SIG-M5 treated with dmso at 0.1 percent for 504 hours (cell line): Measurements from ENCODE around the gene GCK.

ENCODE experiments used
- DNase-seq: peaks from one replicate; lab custom pipeline; 2025; ENCODE audit not compliant: unreplicated experiment; lab: John Stamatoyannopoulos, UW

The GCK gene

DNA sequence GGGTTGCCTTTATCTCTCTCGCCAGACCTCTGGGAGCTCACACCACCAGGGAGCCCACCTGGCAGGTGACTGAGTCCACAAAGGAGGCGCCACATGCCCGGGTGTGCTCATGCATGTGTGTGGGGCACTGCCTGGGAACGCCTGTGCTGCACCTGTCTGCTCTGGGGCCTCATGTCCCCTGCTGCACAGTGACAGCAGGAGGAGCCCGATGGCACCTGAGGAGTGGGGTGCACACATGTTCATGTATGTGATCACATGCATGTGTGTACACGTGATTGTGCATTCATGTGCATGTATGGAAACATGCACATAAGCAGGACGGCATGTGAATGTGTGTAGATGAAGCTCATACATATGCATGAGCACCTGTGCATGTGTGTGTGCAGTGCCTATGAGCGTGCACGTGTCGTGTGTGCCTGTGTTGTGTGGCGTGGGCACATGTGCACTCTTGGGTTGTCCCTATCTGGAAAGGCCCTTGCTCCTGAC lies 33.6 kb upstream of the GCK start:
- DNase-seq = no peak

DNA sequence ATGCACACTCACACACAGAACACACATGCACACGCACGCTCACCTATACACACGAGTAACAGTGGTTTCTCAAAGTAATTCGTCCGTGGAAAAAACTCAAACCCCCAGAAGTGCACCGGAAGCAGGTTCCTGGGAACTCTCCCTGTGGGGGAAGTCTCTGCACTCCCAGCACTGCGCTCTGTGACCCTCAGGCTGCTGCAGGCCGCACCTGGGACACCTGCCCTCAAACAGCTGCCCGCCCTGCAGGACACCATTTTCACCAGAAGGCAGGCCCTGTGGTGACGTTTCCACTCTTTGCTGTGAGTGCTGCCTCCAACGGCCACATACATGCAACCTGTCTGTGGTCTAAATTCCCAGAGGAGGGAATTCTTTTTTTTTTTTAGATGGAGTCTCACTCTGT lies 32.8 kb upstream of the GCK start:
- DNase-seq = no peak

DNA sequence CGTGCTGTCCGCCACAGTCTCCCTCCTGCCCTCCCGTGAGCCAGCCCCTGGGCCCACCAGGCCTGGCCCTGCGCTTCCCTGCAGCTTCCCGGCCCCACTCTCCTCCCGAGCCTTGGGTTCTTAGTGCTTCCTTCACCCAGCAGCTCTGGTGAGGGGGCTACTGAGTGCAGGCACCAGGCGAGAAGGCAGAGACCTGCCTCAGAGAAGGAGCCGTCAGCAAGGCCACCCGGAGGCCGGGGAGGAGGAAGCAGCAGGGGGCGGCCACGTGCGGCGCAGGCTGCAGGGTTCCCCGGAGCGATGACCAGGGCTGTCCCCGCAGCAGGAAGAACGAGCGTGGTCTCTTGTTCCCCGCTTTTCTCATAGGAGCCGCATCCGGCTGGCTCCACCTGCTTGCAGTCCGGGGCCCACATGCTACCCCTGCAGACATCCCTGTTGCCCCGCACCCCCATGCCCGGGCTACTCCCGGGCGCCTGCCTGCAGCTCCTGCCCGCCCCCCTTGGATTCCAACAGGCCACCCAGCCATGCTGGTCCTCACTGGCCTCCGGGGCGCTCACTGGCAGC lies 32.1 kb upstream of the GCK start:
- DNase-seq = no peak

DNA sequence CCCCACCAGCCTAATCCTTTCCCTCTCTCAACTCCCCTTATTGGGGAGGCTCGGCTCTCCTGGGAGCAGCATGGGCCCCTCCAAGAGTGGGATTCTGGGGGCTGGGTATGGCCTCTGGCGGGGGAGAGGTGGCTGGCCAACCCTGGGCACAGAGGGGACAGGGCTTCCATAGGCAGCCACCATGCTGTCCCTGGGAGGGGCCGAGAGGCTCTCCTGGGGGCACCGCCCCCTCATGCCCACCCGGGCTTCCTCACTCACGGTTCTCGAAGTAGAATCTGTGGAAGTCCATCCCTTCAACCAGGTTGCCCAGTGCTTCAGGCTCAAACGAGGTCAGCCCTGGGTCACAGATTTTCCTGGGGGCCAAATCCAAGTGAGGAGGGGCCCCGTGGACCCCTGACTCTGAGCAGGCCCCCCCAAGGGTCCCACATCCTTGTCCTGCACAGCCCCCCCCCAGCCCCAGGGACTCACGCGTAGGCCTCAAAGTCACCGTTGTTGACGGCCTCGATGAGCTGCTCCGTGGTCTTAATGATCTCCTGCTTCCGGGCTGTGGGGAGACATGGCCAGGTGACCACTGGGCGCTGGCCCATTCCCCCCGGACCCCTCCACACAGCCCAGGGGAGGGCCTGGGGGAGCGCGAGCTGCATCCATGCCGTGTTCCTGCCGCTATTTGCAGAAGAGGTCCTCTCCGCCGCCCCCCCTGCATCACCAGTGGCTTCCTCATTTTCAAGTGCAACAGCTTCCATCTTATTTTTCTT lies 31.3 kb upstream of the GCK start:
- DNase-seq = no peak

DNA sequence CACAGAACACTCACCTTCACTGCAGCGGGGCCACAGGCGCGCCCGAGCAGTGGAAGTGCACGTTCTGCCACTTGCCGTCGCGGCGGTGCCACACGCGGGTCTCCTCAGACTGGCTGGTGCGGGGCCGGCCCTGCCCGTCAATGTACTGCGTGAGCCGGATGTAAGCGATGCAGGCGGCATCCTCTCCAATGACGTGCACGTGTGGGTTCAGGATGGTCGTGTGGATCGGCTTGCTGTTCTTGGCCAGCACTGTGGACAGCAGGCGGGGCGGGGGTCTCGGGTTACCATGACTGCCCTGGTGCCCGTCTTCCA lies 30.8 kb upstream of the GCK start:
- no peak for DNase-seq

DNA sequence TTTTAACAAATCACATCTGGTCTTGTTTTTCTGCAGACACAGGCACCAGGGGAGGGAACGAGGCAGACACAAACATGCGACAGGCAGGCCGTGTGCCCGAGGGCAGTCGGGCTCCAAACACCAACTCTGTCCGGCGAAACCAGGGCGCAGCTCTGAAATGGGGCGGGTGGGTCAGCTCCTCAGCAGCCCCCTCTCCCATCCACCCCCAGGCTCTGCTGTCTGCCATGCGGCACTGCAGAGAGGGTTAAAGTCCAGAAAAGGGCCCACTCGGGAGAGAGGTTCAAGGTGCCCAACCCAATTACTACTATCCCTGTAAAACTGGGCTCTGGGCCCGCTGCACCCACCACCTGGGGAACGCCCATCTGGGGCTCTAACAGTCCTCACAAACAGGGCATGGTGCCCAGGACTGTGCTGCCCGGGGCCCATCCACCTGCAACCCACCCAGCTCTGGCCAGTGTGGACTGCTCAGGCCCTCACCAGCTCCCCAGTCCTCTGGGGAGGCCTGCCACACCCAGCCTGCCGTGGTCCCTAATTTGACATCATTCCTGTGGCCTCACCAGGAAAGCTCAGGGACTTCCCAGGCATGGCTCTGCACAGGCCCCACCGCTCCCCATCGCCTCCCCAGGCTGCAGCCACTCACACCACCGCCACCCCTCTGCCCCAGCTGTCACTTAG lies 30.3 kb upstream of the GCK start:
- DNase-seq = no peak

DNA sequence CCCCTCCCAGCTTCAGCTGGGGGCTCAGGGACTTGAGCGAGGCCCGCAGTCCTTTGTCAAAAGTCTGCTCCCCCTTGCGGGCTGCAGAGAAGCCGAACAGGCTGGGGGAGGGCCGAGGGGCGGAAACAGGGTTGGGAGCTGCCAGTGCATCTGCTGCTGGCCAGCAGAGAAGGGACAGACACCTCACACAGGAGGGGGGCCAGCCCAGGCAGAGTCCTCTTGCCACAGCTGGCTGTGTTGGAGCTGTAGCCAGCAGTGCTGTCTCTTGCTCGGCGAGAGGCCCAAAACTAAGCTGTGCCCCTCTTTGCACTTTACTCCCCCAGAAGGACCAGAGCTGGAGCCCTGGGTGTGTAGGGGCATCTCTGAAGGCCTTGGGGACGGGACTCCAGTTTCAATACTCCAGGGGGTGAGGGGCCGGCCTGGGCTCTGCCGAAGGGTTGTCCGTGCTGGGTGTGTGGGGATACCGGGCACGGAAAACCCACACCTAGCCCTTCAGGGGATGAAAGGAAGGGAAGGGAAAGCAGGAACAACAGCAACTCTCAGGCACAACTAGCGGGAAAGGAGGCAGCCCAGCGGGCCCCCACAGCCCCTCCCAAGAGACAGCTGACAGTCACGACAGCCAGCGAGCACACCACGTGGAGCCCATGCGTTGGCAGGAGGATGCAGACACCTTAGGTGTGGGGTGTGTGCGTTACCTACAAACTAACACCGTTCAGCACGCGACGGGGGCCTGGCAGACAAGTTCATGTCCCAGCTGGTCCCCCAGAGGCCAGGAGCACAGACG lies 29.4 kb upstream of the GCK start:
- no peak for DNase-seq

DNA sequence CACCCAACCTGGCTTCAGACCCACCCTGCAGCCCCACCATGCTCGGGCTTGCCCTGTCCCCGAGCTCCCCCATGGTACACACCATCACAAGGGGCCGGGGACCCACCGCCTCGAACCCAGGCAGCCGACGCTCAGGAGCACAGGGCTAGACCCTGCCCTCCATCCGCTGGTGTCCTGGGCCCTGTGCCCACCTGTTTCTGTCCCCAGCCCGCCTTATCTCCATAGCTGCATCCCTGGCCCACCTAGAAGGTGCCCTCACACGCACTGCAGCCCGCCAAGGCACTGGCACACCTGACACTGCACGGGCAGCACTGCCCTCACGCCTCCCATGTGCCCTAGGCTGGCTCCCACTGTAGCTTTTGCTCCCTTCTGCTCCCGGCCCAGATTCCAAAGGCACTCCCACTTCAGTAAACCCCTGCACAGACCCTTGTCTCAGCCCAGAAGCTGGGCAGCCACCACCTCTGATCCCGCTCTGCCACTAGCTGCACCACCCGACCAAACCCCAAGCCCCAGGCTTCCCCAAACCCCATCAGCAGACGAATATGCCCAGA lies 28.7 kb upstream of the GCK start:
- DNase-seq = no peak

DNA sequence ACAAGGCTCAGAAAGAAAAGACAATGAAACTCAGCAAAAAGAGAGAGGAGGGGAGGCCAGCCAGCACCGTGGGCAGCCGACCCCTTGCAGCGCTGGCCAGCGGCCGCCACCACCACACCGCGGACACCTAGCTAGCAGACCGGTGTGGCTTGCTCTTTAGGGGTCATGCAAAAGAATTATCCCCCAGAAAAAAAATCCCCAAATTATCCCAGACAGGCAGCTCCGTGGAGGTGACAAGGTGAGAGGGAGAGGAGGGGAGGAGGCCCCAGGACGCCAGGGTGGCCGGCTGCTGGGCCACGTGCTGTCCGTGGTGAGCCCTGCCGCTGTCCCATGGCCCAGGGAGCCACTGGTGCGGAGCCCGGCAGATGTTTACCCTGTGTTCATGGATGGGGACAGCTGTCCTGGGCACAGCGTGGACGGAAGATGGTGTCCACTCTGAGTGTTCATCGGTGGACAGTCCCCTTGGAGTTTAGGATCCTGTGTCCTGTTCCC lies 28.0 kb upstream of the GCK start:
- DNase-seq = no peak

DNA sequence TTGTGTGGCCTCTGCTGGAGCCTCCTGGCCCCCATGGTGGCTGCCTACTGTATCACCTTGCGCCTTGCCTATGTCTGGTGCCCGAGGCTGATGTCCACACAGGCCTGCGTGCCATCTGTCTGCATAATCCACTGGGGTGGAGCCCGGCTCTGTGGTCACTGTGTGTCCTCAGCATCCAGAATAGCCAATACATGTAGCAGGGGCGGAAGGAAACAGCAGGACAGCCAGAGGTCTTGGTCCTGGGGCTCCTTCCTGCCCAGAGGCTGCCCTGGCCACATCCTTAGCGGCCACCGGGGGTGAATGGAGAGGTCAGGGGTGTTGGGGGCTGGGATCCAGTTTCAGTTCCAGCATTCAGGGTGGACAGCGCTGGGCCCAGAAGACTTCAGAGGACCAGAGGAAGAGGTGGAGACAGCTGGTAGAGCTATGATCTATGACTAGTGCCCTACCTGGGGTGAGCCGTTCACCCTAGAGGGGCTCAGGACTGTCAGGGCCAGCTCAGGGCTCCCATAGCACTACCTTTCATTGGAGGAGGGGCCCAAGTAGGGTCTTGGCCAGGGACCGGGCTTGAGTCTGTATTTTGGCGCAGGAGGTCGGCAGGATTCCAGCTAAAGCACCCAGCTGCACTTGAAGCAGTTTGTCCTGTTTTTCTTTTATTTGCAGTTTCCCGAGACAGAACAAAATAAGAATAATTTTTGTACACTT lies 27.4 kb upstream of the GCK start:
- no peak for DNase-seq

DNA sequence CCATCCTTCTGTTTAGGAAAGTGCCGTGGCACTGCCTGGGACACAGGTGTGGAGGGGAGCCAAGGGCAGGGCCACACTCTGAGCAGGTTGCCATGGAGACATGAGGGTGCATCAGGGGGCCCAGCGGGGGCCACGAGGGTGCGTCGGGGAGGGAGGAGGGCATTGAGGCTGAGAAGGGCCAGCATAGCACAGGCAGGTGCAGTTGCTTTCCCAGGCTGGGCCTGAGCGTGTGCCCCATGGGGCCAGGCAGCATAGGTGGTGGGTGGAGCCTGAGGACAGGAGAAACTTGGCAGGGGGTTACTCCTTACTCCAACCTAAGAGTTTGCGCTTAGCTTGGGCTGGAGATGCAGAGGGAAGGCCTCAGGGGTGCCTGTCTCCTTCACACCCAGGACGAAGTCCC lies 26.8 kb upstream of the GCK start:
- DNase-seq = no peak

DNA sequence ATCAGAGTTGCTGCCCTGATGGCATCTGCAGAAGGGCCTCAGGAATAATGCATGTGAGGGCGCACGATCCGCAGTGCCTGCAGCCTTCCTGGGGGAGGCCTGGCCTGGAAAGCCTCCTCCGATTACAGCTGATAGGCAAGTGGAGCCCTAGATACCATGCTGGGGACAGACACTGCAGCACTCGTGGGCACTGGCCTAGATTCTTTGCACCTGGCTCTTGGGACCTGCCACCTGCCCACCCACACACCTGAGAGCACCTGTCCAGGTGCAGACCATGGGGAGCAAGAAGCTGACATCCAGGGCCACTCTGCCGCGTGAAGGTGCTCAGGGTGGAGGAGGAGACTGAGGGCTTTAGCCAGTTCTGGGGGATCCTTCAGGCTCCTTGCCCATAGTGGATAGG lies 26.3 kb upstream of the GCK start:
- no peak for DNase-seq

DNA sequence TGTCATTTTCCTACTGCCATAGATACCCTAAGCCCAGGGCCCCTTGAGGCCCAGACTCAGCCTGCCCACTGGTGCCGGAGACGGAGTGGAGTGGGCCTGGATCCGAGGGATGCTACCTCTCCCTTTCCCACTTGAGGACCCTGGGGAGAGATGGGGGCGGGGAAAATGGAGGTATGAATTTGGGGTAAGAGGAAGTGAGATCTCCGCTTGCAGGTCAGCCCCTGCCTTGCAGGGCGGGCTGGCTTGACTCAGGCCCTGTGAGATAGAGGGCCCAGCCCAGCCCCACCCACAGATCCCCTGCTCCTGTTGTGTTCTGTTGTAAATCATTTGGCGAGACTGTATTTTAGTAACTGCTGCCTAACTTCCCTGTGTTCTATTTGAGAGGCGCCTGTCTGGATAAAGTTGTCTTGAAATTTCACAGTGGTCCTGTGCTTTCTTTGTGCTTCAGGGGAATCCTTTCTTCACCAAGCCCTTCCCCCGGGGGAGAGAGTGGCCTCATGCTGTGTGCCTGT lies 24.7 kb upstream of the GCK start:
- DNase-seq = no peak

DNA sequence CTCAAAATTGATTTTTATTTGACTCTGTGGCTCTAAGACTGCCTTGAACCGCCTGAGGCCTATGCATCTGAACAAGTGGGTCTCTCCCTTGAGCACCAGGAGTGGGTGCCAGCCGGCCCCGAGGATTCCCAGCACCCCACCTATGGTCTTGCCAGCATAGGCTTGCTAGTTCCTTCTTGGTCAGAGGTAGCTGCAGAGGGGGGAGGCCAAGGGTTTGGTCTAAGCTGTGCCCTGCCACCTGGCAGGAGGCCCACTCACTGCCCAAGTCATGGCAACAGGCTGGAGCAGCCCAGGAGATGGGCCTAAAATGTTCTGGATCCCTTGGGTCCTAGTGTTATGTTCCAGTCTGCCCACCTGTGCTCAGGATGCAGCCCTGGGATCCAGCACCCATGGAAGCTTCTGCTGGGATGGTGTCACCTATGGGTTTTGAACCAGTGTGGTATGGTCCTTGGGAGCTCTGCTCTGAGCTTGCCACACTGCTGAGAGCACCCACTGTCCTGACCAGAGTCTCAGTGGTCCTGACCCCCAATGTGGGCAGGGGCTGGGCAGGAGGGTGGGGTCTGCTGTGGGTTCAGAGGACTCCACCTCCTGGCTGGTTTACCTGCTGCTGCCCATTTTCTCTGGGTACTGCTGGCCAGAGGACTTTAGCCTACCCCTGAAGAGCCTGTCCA lies 24.1 kb upstream of the GCK start:
- DNase-seq = no peak

DNA sequence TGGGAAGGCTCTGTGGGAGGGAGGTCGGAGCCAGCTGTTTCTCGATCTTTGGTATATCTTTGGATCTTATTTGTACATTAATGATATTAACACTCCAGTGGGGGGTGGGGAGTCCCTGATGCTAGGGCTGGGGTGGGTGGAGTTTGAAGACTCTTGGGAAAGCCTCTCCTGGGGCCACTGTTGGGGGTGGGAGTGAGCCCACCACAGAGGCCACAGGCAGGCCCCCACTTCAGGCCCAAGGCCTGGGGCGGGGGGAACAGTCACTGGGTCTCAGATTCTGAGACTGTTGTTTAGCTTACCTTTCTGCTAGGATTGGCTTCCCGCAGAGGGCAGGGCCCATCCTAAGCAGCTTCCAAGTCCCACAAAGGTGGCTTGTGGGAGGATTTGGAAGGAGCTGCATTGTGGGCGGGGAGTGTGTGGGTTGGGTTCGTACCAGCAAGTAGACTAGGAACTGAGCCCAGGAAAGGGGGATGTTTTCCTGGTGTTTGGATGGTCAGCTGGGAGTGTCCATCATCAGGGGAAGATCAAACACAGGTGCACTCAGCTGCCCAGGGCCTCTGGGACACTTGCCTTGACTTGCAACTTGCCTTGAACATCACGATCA lies 23.4 kb upstream of the GCK start:
- DNase-seq = no peak

DNA sequence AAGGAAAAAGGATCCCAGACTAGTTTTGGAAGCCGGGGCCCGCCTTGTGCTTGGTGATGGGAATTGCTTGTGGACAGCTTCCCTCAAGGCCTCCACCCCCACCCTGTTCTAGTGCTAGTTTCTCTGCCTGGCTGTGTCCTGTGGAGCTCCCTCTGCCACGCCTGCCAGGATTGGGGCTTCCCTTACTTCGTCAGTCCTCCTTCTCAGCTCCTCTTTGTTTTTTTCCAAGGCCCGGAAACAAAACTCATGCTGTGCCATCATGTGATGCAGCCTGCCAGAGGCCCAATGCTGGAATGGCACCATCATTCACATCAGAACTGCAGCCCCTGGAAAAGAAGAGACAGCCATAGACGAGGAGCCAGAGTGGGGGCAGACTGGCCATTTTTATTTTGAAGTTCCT lies 22.8 kb upstream of the GCK start:
- DNase-seq = no peak

DNA sequence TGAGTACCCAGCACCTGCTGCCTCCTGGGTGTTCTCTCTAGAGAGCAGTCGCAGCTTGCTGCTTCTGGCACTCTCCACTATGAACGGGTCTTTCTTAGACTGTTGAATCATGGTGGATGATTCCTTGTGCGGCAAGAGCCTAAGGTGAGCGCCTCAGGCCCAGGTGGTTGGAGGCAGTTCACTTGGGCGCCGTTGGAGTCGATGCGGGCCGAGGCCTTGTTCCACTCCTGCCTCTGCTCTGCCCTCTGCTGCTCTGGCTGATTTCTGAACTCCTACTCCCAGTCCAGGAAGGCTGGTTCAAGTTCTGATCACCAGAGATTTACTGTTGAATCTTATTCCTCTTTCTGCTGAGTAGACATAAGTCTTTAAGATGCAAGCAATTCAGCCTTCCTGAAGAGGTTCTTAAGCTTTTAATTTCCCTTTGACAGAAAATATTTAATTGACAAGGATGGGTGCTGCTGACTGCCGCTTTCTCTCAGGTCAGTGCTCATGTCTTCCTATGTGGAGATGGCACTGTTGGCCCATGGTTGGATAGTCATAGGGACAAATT lies 22.0 kb upstream of the GCK start:
- DNase-seq = no peak

DNA sequence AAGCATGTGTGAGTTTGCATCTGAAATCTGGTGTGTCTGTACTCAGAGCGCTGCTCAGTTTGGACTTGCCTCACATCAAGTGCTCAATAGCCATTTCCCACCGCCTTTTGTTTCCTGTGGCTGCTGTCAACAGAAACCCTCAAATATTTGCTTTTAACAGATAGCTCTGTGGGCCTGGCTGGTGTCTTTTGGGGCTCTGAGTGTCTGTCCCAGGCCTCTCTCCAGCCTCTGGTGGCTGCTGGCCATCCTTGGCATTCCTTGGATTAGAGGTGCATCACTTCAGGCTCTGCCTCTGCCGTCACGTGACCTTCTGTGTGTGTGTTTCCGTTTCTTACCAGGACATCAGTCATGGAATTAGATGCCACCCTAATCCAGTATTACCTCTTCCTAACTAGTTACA lies 20.9 kb upstream of the GCK start:
- DNase-seq = no peak

DNA sequence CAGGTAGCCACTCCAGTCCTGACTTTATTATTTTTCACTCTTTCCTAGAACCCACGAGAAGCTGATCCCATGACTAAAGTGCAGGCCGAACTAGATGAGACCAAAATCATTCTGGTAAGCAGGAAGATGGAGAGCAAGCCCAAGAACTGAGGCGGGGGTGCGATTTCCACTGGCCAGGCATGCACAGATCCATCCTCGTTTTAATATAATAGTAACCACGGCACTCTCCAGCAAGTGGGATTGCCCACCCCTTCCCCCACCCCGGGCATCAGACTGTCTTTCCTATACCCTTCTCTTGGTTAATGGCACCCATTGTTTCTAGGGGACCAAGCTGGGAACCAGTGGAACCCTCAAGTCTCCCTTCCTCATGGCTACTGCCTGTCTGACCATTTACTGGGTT lies 18.8 kb upstream of the GCK start:
- no peak for DNase-seq
